ENCODE measurements around the gene LOC128125822.
"Not testable (repeated sequence)": the region's sequence is repeated elsewhere in the genome, so short reads cannot be mapped to it uniquely, and the experiment has no call there.

Gene LOC128125822

GRCh38 chr6:63572044-63572746 lies at the start of gene LOC128125822, which contains the start of gene PTP4A1:
LOC128125822 (plus strand) TSS chr6:63572480.
PTP4A1 (plus strand) TSS chr6:63572480; CDS start chr6:63576881, 4,401 bp downstream.
- DNase-seq: peak; percentile 89

- not testable (repeated sequence) for DNase-seq
Measured at GRCh38 chr6:63522911-63523287, 49.4 kb upstream of the LOC128125822 start.

- DNase-seq: no peak
Measured at GRCh38 chr6:63523630-63524029, 48.6 kb upstream of the LOC128125822 start.

- DNase-seq: no peak
Measured at GRCh38 chr6:63525186-63525878, 46.9 kb upstream of the LOC128125822 start.

- no peak for DNase-seq
Measured at GRCh38 chr6:63526931-63527330, 45.3 kb upstream of the LOC128125822 start.

- no peak for DNase-seq
Measured at GRCh38 chr6:63527658-63528514, 44.4 kb upstream of the LOC128125822 start.

GRCh38 chr6:63529498-63529897 lies 42.8 kb upstream of the LOC128125822 start:
- DNase-seq: no peak

GRCh38 chr6:63530182-63530581 lies 42.1 kb upstream of the LOC128125822 start:
- no peak for DNase-seq

- DNase-seq: no peak
Measured at GRCh38 chr6:63530991-63531390, 41.3 kb upstream of the LOC128125822 start.

GRCh38 chr6:63533026-63533425 lies 39.3 kb upstream of the LOC128125822 start:
- no peak for DNase-seq

- DNase-seq: no peak
Measured at GRCh38 chr6:63533952-63534351, 38.3 kb upstream of the LOC128125822 start.

- DNase-seq: no peak
Measured at GRCh38 chr6:63537201-63537958, 34.9 kb upstream of the LOC128125822 start.

- DNase-seq: no peak
Measured at GRCh38 chr6:63537959-63538300, 34.4 kb upstream of the LOC128125822 start.

GRCh38 chr6:63538550-63538949 lies 33.7 kb upstream of the LOC128125822 start:
- no peak for DNase-seq

- DNase-seq: no peak
Measured at GRCh38 chr6:63543001-63543400, 29.3 kb upstream of the LOC128125822 start.

- DNase-seq: no peak
Measured at GRCh38 chr6:63543982-63544381, 28.3 kb upstream of the LOC128125822 start.

- no peak for DNase-seq
Measured at GRCh38 chr6:63546236-63546635, 26.0 kb upstream of the LOC128125822 start.

- no peak for DNase-seq
Measured at GRCh38 chr6:63546697-63547096, 25.6 kb upstream of the LOC128125822 start.

GRCh38 chr6:63549076-63549475 lies 23.2 kb upstream of the LOC128125822 start:
- no peak for DNase-seq

GRCh38 chr6:63553208-63553607 lies 19.1 kb upstream of the LOC128125822 start:
- no peak for DNase-seq

- no peak for DNase-seq
Measured at GRCh38 chr6:63553900-63554299, 18.4 kb upstream of the LOC128125822 start.

- DNase-seq: no peak
Measured at GRCh38 chr6:63554782-63555181, 17.5 kb upstream of the LOC128125822 start.

GRCh38 chr6:63556369-63556768 lies 15.9 kb upstream of the LOC128125822 start:
- no peak for DNase-seq
